Aorta (tissue), 4 donors: ENCODE results near the gene C22orf15. TPM values are rescaled to one million over a fixed set of nuclear protein-coding genes. Genes with fewer than 3 reads are reported as not detected.

Source experiments
- polyA plus RNA-seq, 2 donors: library from polyadenylated mRNA; stranded (reverse); fragments of 200-250 nt; gene quantifications; one replicate each; pipeline ENCODE4 v1.2.3, GENCODE V29; 2013
- total RNA-seq, 2 donors: library from RNA; stranded (reverse); fragmentation: NEBNext Ultra II Directional; extraction: Animal tissue kit (Norgen Biotek cat#: 25700); gene quantifications; one replicate each; pipeline ENCODE4 v1.2.1, GENCODE V29; 2021
- donor health status: healthy with polysubstance abuse.
- donor health status: Bipolar disorder and iron deficiency.
- donor health status: DM: no; HTN: no; CAD: no.
- donor health status: DM: yes; HTN: yes; CAD: no.

C22orf15 gene
- total and polyA plus RNA-seq, 4 donors, result 0.23 to 0.69 TPM; not detected in 2

Other genes starting within 250 kb of the C22orf15 start
- gene IGLL1, start 182.7 kb upstream of the C22orf15 start, total RNA-seq, result not detected
- not detected for gene IGLL1, start 182.7 kb upstream of the C22orf15 start, polyA plus RNA-seq
- gene DRICH1, start 130.7 kb upstream of the C22orf15 start, total RNA-seq, result 1 to 10 TPM in 1 of 2 donors, not detected in 1; 1.4 TPM
- under 1 TPM in 1 of 2 donors, not detected in 1; 0.38 TPM for gene DRICH1, start 130.7 kb upstream of the C22orf15 start, polyA plus RNA-seq
- gene RGL4, start 72.0 kb upstream of the C22orf15 start, total RNA-seq, result 1 to 10 TPM; 1.2 to 1.4 TPM
- under 1 TPM; 0.59 to 0.63 TPM for gene RGL4, start 72.0 kb upstream of the C22orf15 start, polyA plus RNA-seq
- 10 to 100 TPM in 1 of 2 donors, 1 to 10 TPM in 1; 9.8 to 14.0 TPM for gene ZNF70, start 11.9 kb upstream of the C22orf15 start, total RNA-seq
- 1 to 10 TPM; 1.4 to 3.6 TPM for gene ZNF70, start 11.9 kb upstream of the C22orf15 start, polyA plus RNA-seq
- under 1 TPM in 1 of 2 donors, not detected in 1; 0.69 TPM for gene VPREB3, start 8.6 kb upstream of the C22orf15 start, total RNA-seq
- not detected for gene VPREB3, start 8.6 kb upstream of the C22orf15 start, polyA plus RNA-seq
- gene CHCHD10, start 5.0 kb downstream of the C22orf15 start, total RNA-seq, result 10 to 100 TPM; 30.9 to 41.9 TPM
- gene CHCHD10, start 5.0 kb downstream of the C22orf15 start, polyA plus RNA-seq, result 10 to 100 TPM; 58.5 to 68.4 TPM
- 1 to 10 TPM; 1.3 to 3.0 TPM for gene MMP11, start 9.9 kb downstream of the C22orf15 start, total RNA-seq
- 1 to 10 TPM; 3.5 to 5.1 TPM for gene MMP11, start 9.9 kb downstream of the C22orf15 start, polyA plus RNA-seq
- 10 to 100 TPM; 48.3 to 53.5 TPM for gene SMARCB1, start 24.0 kb downstream of the C22orf15 start, total RNA-seq
- 10 to 100 TPM; 24.2 to 31.7 TPM for gene SMARCB1, start 24.0 kb downstream of the C22orf15 start, polyA plus RNA-seq
- 1 to 10 TPM; 1.9 to 3.9 TPM for gene DERL3, start 76.0 kb downstream of the C22orf15 start, total RNA-seq
- 1 to 10 TPM; 1.4 to 6.1 TPM for gene DERL3, start 76.0 kb downstream of the C22orf15 start, polyA plus RNA-seq
- gene SLC2A11, start 94.9 kb downstream of the C22orf15 start, total RNA-seq, result 10 to 100 TPM in 1 of 2 donors, 1 to 10 TPM in 1; 4.8 to 14.4 TPM
- 10 to 100 TPM; 16.7 TPM for gene SLC2A11, start 94.9 kb downstream of the C22orf15 start, polyA plus RNA-seq
- 100 to 1,000 TPM; 278 to 316 TPM for gene MIF, start 131.4 kb downstream of the C22orf15 start, total RNA-seq
- 100 to 1,000 TPM; 362 to 373 TPM for gene MIF, start 131.4 kb downstream of the C22orf15 start, polyA plus RNA-seq
- gene GSTT2B, start 198.2 kb downstream of the C22orf15 start, total RNA-seq, result 10 to 100 TPM in 1 of 2 donors, 1 to 10 TPM in 1; 7.7 to 23.9 TPM
- 10 to 100 TPM in 1 of 2 donors, 1 to 10 TPM in 1; 8.0 to 23.2 TPM for gene GSTT2B, start 198.2 kb downstream of the C22orf15 start, polyA plus RNA-seq
- gene DDTL, start 203.9 kb downstream of the C22orf15 start, total RNA-seq, result 1 to 10 TPM; 1.0 to 3.6 TPM
- gene DDTL, start 203.9 kb downstream of the C22orf15 start, polyA plus RNA-seq, result 1 to 10 TPM in 1 of 2 donors, under 1 TPM in 1; 0.31 to 1.0 TPM
- gene DDT, start 211.5 kb downstream of the C22orf15 start, total RNA-seq, result 10 to 100 TPM; 49.3 to 51.6 TPM
- gene DDT, start 211.5 kb downstream of the C22orf15 start, polyA plus RNA-seq, result 100 to 1,000 TPM; 108 to 145 TPM
- under 1 TPM in 1 of 2 donors, not detected in 1; 0.94 TPM for gene GSTT2, start 217.1 kb downstream of the C22orf15 start, total RNA-seq
- not detected for gene GSTT2, start 217.1 kb downstream of the C22orf15 start, polyA plus RNA-seq
- not detected for gene GSTT4, start 242.5 kb downstream of the C22orf15 start, total RNA-seq
- gene GSTT4, start 242.5 kb downstream of the C22orf15 start, polyA plus RNA-seq, result not detected
- gene CABIN1, start 248.3 kb downstream of the C22orf15 start, total RNA-seq, result 10 to 100 TPM; 48.8 to 84.6 TPM
- gene CABIN1, start 248.3 kb downstream of the C22orf15 start, polyA plus RNA-seq, result 100 to 1,000 TPM in 1 of 2 donors, 1 to 10 TPM in 1; 9.4 to 113 TPM